HG03060 (cell line): ENCODE data around the gene PDZK1.
"Not testable (repeated sequence)": the region's sequence is repeated elsewhere in the genome, so short reads cannot be mapped to it uniquely, and the experiment has no call there.

Experiments
- ATAC-seq: cut with Tn5 transposase; IDR thresholded peaks from one replicate; pipeline ENCODE4 v1.9.1; 2021; ENCODE audit warnings: low read depth, moderate number of reproducible peaks; ENCODE audit not compliant: unreplicated experiment

PDZK1 gene

DNA sequence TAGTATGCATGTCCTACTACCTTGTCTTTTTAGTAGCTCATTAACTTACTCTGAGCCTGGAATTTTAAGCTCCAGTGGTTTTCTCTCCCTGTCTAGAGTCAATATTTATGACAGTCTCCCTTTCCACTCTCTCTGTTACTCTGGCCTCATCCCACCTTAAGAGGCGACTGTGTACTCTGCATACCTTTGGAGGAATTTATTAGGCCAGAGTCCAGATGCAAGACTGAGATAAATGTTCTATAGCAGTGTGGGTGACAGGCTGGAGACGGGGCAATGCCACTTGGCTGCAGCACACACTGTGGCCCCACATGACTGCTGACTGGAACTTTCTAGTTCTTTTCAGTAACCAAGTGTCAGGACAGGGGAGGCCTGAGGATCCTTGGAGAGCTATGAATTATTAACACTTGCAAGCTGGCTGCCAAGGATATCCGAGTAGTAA is 4.1 kb upstream of the PDZK1 start:
- ATAC-seq: no peak

DNA sequence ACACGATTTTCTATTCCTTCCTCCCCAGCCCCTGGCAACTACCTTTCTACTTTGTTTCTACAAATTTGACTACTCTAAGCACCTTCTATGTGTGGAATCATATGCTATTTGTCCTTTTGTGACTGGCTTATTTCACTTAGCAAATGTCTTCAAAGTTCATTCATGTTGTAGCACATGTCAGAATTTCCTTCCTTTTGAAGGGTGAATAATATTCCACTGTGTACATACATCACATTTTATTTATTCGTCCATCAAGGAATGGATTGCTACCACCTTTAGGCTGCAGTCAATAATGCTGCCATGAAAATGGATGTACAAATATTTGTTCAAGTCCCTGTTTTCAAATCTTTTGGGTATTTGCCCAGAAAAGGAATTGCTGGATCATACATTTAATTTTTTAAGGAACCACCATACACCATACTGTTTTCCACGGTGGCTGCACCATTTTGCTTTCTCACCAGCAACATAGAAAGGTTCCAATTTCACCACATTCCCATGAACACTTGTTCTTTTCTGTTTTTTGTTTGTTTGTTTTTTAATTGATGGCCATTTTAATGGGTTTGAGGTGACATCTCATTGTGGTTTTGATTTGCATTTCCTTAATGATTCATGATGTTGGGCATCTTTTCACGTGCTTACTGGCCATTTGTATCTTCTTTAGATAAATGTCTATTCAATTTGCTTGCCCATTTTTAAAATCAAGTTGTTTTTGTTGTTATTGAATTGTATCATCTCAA is 3.3 kb upstream of the PDZK1 start:
- ATAC-seq: no peak

DNA sequence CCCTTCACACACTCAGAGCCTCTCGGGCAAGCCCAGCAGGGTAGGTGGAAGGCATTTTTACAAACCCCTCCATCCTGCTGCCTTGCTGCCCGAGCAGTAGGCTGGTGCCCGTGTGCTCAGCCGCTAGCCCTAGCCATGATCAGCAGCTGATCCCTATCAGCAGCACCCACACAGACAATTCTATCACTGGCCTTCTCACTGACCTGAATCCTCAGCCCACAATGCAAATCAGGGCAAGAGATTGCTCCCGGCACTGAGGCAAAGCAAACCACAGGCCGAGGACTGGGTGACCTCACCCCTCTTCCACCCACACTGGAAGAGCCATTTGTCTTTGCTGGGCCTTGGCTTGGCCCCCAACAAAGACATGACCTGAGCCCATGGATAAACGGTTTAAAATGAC is 895 bp upstream of the PDZK1 start:
- no peak for ATAC-seq

DNA sequence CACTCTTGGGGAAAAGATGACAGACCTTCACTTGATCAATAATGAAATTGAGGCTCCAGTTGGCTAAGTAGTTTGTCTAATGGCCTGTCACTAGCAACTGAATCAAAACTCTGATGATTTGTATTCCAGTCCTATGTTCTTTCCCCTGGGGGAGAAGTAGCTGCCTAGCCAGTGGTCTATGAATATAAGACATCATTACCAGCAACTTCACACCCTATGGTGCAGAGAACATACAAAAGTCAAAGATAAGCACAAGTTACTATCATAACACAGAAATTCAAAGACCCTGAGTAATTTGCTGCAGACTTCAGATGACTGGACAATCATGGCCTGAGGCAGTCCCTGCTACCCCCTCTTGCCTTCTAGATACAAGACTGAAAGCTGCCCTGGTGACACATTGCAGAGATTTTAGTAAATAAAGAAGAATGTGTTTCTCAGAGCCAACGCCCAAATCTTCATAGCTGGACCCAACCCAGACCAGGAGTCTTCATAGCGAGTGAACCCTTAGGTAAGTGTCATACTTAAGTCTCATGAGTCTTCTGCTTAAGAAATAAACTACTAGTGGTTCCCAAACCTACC is 993 bp downstream of the PDZK1 start:
- ATAC-seq: no peak

DNA sequence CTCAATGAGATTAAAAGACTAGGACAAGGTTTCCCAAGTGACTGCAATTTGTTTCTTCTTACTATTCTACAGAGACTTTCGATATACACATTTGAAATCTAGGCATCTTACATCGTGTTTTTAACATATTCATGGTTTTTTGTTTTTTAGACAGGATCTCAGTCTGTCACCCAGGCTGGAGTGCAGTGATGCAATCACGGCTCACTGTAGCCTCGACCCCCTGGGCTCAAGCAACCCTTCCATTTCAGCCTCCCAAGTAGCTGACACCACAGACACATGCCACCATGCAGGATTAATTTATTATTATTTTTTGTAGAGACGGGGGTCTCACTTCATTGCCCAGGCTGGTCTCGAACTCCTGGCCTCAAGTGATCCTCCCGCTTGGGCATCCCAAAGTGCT is 1.5 kb downstream of the PDZK1 start:
- ATAC-seq: no peak

DNA sequence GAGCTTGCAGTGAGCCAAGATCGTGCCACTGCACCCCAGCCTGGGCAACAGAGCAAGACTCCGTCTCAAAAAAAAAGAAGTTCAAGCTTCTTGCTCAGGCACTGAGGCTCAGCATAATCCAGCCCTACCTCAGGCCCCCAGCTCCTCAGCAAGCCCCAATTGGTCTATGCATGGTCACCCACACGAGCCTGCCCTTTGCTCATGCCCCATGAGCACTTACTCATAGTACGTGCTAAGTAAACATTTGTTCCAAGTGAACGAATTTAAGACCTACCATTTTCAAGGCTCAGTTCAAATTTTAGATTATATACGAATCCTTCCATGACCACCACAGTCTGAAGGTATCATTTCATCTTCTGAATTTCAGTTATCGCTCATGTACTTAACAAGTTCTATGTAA is 4.3 kb downstream of the PDZK1 start:
- no peak for ATAC-seq

DNA sequence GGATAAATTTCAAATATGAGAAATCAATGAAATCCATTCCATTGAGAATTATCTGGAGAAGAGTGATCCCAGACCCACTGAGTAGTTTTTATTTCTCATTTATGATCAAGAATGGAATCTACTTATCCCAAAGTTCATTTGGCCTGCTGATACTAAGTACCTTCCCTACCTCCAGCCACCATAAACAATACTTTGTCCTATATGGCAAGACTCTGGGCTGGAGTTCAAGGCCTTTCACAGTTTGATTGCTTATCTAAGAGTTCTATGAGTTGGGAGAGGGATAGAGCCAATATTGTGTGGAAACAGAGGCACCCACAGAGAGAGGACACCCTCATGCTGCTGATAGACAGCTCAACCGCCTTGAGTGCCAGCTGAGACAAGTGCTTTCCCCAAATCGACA is 5.1 kb downstream of the PDZK1 start:
- ATAC-seq: no peak

DNA sequence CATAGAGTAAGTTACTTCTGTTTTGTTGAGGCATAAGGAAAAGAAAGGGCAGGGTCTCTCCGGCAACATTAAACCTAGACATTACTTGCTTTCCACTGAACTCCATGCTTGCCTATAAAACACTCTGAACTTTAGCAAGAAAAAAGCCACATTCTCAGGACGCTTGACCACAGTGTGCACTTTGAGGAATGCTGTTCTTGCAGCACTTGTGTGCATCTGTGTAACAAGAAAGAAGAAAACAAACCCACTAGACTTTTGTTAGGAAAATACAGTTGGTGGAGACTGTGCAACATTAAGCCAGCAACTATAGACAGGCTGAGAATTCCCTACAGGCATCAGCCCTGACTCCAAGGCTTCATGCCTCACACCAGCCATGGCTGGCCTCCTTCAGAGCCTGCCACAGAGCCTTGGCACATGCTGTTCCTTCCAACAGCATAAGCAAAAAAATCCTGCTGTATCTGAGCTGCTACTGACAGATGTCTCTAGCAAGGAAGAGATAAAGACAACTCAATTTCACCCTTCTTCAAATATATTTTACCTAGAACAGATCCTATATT is 5.8 kb downstream of the PDZK1 start:
- no peak for ATAC-seq

DNA sequence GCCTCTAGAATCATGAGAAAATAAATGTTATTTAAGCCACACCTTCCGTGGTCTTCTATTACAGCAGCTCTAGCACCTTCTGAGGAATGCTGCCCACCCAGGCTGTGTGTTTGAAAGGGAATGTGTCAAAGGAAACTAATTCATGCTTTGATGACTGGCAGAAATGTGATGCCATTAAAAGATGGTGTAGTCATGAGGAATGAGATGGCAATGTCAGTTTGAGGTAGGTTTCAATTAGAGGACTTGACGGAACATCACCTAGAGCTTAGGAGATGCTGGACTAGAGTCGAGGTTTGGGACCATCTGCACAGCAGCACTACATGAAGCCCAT is 10.6 kb downstream of the PDZK1 start:
- ATAC-seq: no peak

DNA sequence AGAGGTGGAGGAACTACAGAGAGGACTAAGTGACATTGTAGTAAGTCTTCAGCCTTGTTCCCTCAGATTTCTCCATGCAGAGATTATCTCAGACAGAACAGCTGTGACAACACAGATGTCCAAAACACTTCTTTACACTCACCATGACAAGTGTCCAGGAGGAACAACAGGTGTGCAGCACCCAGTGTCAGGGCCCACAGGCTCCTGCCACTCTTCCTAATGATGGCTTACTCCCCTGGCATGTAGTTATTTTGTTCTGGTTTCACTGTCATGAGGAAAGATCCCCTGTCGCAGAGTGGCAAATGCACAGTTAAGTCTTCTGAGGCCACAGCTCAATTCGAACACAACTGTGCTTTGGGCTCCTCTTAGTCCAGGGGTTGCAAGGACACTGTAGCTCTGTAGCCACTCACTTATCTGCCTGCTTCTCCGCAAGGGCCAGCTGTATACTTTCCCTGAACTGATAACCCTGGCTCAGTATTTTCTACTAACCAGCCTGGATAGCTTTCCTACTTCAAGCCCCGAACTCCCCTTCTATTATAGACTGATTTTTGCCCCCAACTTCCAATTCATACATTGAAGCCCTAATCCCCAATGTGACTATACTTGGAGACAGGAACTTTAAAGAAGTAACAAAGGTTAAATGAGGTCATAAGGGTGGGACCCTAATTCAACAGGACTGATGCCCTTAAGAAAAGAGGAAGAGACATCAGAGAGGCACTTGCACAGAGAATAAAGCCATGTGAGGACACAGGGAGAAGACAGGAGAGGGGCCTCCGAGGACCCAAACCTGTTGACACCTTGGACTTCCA is 11.1 kb downstream of the PDZK1 start:
- no peak for ATAC-seq

DNA sequence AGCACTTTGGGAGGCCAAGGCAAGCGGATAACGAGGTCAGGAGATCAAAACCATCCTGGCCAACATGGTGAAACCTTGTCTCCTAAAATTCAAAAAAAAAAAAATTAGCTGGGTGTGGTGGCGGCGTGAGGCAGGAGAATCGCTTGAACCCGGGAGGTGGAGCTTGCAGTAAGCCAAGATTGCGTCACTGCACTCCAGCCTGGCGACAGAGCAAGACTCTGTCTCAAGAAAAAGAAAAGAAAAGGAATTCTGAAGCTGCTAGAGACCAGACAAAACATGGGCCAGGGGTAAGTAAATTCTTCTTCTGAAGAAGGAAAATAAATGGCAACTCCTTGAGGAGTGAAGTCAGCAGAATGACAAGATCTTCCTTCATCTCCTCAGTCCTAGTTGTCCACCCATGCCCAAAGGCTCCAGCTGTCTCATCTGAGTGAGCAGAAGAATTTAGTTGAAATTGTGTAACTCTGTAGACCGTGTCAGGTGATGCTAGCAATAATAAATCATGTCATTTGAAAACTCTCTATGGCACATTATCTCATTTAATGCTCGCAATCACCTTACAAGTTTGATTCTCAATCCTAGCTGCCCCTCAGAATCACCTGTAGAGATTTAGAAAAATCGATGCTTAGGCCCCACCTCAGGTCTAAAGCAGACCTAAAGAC is 14.3 kb downstream of the PDZK1 start:
- ATAC-seq: no peak

DNA sequence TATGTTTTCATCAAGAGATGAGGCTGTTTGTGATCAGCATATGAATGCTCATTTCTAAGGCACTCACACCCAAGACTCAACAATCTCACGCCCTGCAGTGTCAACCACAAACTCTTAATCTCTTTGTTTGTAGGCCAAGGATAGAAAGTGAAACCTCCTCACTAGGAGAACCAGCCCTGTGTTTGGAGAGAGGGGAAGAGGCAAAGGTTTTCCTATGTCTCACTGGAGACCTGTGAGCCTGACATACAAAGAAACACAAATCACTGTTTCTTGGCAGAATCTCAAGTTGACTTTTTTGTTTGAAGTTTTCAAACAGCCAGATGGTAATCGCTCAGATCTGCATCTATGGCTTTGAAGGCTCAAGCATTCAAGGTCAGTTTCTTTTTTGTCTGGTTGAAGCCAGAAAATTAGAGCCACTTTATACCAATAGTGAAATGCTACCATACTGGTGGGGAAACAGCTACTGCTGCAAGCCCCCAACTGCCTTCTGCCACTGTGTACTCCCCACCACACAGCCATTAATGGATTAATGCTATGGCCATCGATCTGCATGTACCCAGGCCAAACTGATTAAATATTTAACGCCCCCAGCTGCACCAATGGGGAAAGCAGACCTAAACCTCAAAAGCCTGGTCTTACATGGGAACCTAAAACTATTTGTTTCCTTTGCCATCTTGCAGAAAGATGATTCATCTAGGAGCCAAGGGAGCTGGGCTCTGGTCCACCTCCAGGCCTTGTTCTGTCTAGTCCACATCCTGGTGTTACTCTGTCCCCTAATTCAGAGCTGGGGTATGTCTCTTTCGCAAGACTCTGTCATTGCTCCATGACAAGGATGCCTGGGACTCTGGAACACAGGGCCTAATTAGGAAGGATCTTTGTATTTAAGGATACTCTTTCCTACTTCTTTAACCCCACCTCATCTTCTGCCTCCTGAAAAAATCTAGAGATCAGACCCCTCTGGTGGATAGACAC is 16.3 kb downstream of the PDZK1 start:
- ATAC-seq: peak; percentile 62

DNA sequence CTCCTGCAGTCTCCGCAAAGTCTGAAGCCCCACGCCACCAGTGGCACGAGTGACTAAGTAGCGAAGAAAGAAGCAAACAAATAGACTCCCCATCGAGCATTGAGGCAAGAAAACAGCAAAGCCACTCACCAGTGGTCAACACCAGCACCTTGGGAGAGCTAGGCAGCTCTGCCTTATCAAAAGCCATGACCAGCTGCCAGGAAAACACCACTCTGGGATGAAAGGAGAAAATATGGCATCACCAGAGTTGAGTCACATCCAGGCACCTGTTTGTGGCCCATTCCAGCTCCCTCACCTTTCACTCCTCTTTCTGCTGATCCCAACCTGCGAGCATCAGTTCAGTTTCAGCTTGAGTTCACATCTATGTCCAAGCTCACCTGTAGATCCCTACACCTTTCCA is 17.2 kb downstream of the PDZK1 start:
- no peak for ATAC-seq

DNA sequence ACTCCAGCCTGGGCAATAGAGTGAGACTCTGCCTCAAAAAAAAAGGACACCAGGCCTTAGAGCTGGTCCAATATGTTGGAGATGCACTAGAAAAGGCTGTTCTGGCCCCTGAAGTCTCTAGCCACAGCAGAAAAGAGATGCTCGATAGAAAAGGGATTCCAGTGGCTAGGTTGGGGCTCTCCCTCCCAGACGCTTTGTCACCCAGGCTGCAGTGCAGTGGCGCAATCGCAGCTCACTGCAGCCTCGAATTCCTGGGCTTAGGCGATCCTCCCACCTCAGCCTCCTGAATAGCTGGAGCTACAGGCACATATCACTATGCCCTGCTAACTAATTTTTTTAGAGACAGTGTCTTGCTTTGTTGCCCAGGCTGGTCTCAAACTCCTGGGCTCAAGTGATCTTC is 18.2 kb downstream of the PDZK1 start:
- ATAC-seq: no peak

DNA sequence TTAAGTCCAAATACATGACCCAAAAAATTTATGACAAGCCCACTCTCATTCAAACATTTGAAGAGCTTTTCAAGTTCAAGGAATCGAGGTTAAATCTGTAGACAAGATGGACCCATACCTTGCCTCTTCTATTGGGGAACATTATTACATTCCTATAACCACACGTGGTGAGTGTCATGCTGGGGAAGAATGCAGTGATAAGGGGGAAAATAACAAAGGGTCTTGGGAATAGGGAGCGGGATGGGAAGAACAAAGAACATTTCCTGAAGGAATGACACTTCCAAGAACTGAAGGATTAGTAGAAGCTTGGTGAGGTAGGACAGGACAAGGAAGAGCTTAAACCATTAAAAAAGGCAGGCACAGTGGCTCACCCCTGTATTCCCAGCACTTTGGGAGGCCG is 18.8 kb downstream of the PDZK1 start:
- no peak for ATAC-seq

DNA sequence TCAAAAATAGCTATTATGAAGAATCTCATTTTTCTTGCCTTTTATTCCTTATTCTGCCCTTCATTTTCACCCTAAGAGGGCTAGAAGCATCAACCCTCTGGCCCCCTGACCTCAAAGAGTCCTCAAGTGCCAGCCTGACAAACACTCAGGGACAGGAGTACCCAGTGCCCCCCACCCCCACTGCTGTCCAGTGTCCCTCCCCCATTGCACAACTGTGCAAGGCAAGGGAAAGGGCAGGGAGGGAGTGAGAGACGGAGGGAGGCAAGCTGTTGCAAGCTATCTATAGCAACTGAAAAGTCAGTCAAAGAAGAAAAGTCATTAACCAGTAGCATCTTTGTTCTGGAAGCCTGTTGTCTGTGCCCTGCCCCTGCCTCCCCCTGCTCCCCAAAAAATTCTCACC is 21.1 kb downstream of the PDZK1 start:
- not testable (repeated sequence) for ATAC-seq

DNA sequence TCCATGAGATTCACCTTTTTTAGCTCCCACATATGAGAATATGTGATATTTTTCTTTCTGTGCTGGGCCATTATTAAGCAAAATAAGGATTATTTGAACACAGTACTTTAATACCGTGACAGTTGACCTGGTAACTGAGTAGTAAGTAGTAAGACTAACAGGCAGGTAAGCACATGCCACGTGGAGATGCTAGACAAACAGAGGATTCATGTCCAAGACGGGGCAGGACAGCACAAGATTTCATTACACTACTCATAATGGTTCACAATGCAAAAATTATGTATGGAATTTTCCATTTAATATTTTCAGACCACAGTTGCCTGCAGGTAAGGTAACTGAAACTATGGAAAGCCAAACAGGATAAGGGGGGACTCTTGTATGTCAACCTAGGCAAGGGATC is 22.3 kb downstream of the PDZK1 start:
- ATAC-seq: not testable (repeated sequence)

DNA sequence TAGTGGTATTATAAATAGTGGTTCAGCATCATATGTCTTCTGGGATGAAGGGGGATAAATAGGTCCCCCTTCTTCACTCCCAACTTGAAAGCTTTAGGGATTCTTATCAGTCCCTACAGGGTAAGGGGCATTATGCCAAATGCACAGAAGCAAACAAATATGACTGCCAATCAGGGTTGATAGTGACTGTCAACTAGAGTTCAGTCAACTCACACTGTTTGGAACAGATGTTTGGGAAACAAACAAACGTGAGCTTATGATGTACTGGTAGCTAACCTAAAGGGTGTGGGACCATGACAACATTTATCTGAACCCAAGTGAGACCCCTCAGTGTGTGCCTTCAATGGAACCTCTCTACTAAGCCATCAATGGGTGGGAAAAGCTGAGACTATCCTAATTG is 34.0 kb downstream of the PDZK1 start:
- not testable (repeated sequence) for ATAC-seq

DNA sequence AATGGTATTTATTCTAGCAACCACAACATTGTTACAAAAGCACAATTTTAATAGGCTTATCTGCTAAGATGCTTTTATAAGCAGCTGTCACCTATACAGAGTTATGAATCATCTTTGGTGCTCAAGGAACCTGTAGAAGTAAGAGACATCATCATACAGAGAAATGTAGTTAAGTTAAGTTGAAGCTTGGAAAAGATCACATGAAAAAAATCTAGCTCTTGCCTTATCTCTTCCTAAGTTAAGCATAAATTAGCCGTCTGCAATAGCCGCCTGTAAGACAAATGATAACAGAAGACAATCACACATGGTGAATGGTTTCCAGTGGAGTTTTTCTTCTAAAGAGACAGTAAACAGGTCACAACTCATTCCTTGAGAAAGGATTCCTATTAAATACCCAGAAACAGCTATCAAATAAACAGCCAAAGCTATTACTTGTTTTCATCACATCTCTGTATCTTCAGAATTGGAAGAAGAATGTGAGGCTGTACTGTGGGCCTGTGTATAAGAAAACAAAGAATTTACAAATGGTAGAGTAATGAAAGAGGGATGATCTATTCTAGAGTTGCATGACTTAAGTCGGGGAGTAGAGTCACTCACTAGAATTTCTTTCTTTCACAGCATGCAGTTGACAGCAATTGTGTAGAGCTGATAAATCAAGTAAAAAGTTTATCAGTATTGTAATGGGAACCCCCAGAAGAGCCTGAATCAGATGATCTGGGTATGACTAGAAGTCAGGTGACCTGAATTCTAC is 36.0 kb downstream of the PDZK1 start:
- not testable (repeated sequence) for ATAC-seq
